K562 (cell line): Measurements from ENCODE around the gene NDUFB10. TPM values are rescaled to one million over a fixed set of nuclear protein-coding genes. Genes with fewer than 3 reads are reported as not detected.

Source experiments
- ATAC-seq: fragments of 200-7000 bp; cut with Tn5 transposase; 3 replicates; pipeline ENCODE4 v1.9.1; 2020; ENCODE audit warnings: moderate library complexity
- BruUV-seq: library from RNA; stranded (reverse); fragments of 400-500 nt; replicated peaks from 2 replicates; lab custom pipeline; 2021; lab: Mats Ljungman, UMichigan
- CTCF ChIA-PET: fragments of 300-600 bp; formaldehyde crosslinking; extraction: SDS; loops from one replicate; lab custom pipeline; 2021; ENCODE audit warnings: low intra/inter-chr PET ratio; lab: Yijun Ruan, JAX
- POLR2A ChIA-PET: fragments of 300-600, 350-650 bp; sonication (Branson Sonifier 250); formaldehyde crosslinking; extraction: SDS; loops from one replicate; lab custom pipeline; 2021; ENCODE audit warnings: antibody characterized with exemption, inconsistent platforms; lab: Yijun Ruan, JAX
- DNase-seq, 4 experiments: peaks; one replicate each; pipeline versions ENCODE4 v3.0.0 to v3.0.0-alpha.2; 2011 to 2018; ENCODE audit warnings: low spot score in 3 of 4, mixed read lengths in 3 of 4; ENCODE audit errors: extremely low read depth in 1 of 4
- FAIRE-seq: peaks from 2 replicates; lab custom pipeline; 2011; peaks lifted over from hg19 to GRCh38; lab: Jason Lieb, UNC
- H2AFZ ChIP-seq: 2 replicates; pipeline ENCODE4 v1.6.0; 2011; ENCODE audit warnings: low read depth, low read length, control low read depth, inconsistent platforms
- H3K27ac ChIP-seq: fragments of 200-600 bp; 3 replicates; pipeline ENCODE4 v1.8.0; 2011; ENCODE audit warnings: low read depth, mild to moderate bottlenecking, control low read depth, inconsistent platforms, low read length, moderate library complexity, mixed read lengths; ENCODE audit errors: extremely low read depth
- H3K27me3 ChIP-seq, 2 experiments: fragments of 300-600 bp in 1 of 2; 2 replicates in 1 of 2; 3 replicates in 1 of 2; pipeline versions ENCODE4 v1.6.0 to v1.8.0; 2011; ENCODE audit warnings: inconsistent platforms in 2 of 2, low read length in 2 of 2, mild to moderate bottlenecking in 1 of 2, mixed read lengths in 1 of 2, moderate library complexity in 1 of 2; ENCODE audit not compliant: control insufficient read depth in 2 of 2, insufficient read depth in 2 of 2
- H3K36me3 ChIP-seq: fragments of 300-600 bp; 3 replicates; pipeline ENCODE4 v1.8.0; 2011; ENCODE audit warnings: mild to moderate bottlenecking, low read length, inconsistent platforms; ENCODE audit not compliant: control insufficient read depth, insufficient read depth
- H3K4me1 ChIP-seq, 2 experiments: fragments of 200-600 bp in 1 of 2; replicated peaks in 1 of 2; 2 replicates in 1 of 2; 3 replicates in 1 of 2; pipeline versions ENCODE4 v1.5.1 to v1.8.0; 2011; ENCODE audit warnings: inconsistent platforms in 2 of 2, low read length in 2 of 2, mild to moderate bottlenecking in 1 of 2, mixed read lengths in 1 of 2, moderate library complexity in 1 of 2; ENCODE audit not compliant: control insufficient read depth in 2 of 2, insufficient read depth in 2 of 2
- H3K4me2 ChIP-seq: 2 replicates; pipeline ENCODE4 v1.6.1; 2011; ENCODE audit warnings: low read length, control low read depth, inconsistent platforms, mixed read lengths; ENCODE audit not compliant: insufficient read depth
- H3K4me3 ChIP-seq: fragments of 200-600 bp; sonication (generic), shearing (Covaris generic); 2 replicates; pipeline ENCODE4 v1.5.1; 2016; ENCODE audit warnings: control low read depth, inconsistent platforms
- H3K79me2 ChIP-seq: fragments of 200-600 bp; 3 replicates; pipeline ENCODE4 v1.8.0; 2011; ENCODE audit warnings: low read length, inconsistent platforms; ENCODE audit not compliant: control insufficient read depth, insufficient read depth
- H3K9ac ChIP-seq, 2 experiments: 2 replicates each; pipeline versions ENCODE4 v1.6.0 to v1.6.1; 2011; ENCODE audit warnings: low read depth in 2 of 2, low read length in 2 of 2, control low read depth in 1 of 2, inconsistent platforms in 1 of 2, mild to moderate bottlenecking in 1 of 2, mixed read lengths in 1 of 2; ENCODE audit not compliant: insufficient read depth in 1 of 2
- H3K9me1 ChIP-seq: one replicate; pipeline ENCODE4 v1.6.0; 2011; ENCODE audit warnings: inconsistent platforms, mild to moderate bottlenecking, low read length, moderate library complexity; ENCODE audit not compliant: control insufficient read depth, insufficient read depth
- H3K9me3 ChIP-seq: replicated peaks from 2 replicates; pipeline ENCODE4 v1.5.1; 2011; ENCODE audit warnings: low read depth, low read length, inconsistent platforms; ENCODE audit not compliant: control insufficient read depth, insufficient read depth
- H4K20me1 ChIP-seq: replicated peaks from 2 replicates; pipeline ENCODE4 v1.6.1; 2011; ENCODE audit warnings: low read length, inconsistent platforms, mixed read lengths; ENCODE audit not compliant: control insufficient read depth, insufficient read depth
- GABPA ChIP-seq: fragments of 200-800 bp; sonication (Bioruptor generic); conservative IDR thresholded peaks from 2 replicates; pipeline ENCODE4 v1.6.1; 2016; ENCODE audit warnings: low read depth, missing genetic modification characterization, missing compliant biosample characterization
- POLR2G ChIP-seq: fragments of 200-400 bp; formaldehyde crosslinking; IDR thresholded peaks from 2 replicates; pipeline ENCODE4 v1.6.1; 2017; ENCODE audit warnings: low read depth, mild to moderate bottlenecking, antibody characterized with exemption, low read length, moderate library complexity
- POLR3A ChIP-seq: IDR thresholded peaks from 2 replicates; pipeline ENCODE4 v1.6.1; 2011; ENCODE audit warnings: borderline replicate concordance, mild to moderate bottlenecking, moderate library complexity; ENCODE audit not compliant: insufficient read length, insufficient read depth; ENCODE audit errors: extremely low read depth
- RBFOX2 ChIP-seq: fragments of 200-400 bp; formaldehyde crosslinking; IDR thresholded peaks from 2 replicates; pipeline ENCODE4 v1.6.1; 2017; ENCODE audit warnings: low read depth, mild to moderate bottlenecking, low read length, moderate library complexity
- SMARCA4 ChIP-seq: fragments of 450-650 bp; IDR thresholded peaks from 2 replicates; pipeline ENCODE4 v1.6.1; 2016
- STAG1 ChIP-seq: sonication (generic); formaldehyde crosslinking; IDR thresholded peaks from 2 replicates; pipeline ENCODE4 v1.5.0; 2020; ENCODE audit warnings: missing genetic modification reagents, borderline replicate concordance
- ZBTB26 ChIP-seq: fragments of 450-650 bp; formaldehyde crosslinking; IDR thresholded peaks from 2 replicates; pipeline ENCODE4 v1.4.0; 2022; ENCODE audit warnings: missing genetic modification characterization
- ZNF253 ChIP-seq: fragments of 250-450 bp; sonication (Bioruptor Pico); conservative IDR thresholded peaks from 2 replicates; pipeline ENCODE4 v1.6.1; 2021; ENCODE audit warnings: mild to moderate bottlenecking
- WGBS: fragments of 100-300 bp; shearing (Covaris generic); methylation state at CpG from one replicate; pipeline ENCODE4 v1.1.6; 2016; ENCODE audit warnings: low coverage, mixed read lengths; ENCODE audit not compliant: insufficient coverage; ENCODE audit errors: missing lambda C conversion rate; 5-methylcytosine and 5-hydroxymethylcytosine counted together
- in situ Hi-C: fragments of 300-500 bp; cut with MboI; formaldehyde crosslinking; loops from 4 replicates; pipeline ENCODE4 v1.15.0; 2018; ENCODE audit warnings: inconsistent platforms, mixed read lengths
- intact Hi-C: fragments of 100-400 bp; cut with micrococcal nuclease; formaldehyde crosslinking; loops from 2 replicates; pipeline ENCODE4 v1.14.2; 2022
- polyA plus RNA-seq, 8 experiments: library from polyadenylated mRNA; depleted of rRNA in 4 of 8; stranded (reverse) in 5 of 8; unstranded in 3 of 8; fragments of >200 nt; fragmentation: Nextera tagmentation in 2 of 8; fragmentation: Illumina TruSeq in 1 of 8; extraction: Ambion mirVana in 2 of 8; extraction: Trizol in 1 of 8; gene quantifications; 2 replicates each; pipeline versions ENCODE4 v1.2.1 to v1.2.3, GENCODE V29; 2011 to 2014; ENCODE audit warnings: inconsistent platforms in 1 of 8, missing spikeins in 1 of 8
- total RNA-seq, 7 experiments: library from RNA; depleted of rRNA in 6 of 7; stranded (reverse); fragments of >200 nt in 6 of 7; fragmentation: Illumina TruSeq in 2 of 7; extraction: Trizol in 2 of 7; gene quantifications; 2 replicates each; pipeline versions ENCODE4 v1.2.1 to v1.2.3, GENCODE V29; 2011 to 2021; ENCODE audit warnings: low replicate concordance in 1 of 7

The NDUFB10 gene
- total and polyA plus RNA-seq, 9 of the 15 experiments (the other 6 are each of a cell fraction or from before 2014, with no cell fraction given), result 69.3 to 527 (median 161) TPM

DNA sequence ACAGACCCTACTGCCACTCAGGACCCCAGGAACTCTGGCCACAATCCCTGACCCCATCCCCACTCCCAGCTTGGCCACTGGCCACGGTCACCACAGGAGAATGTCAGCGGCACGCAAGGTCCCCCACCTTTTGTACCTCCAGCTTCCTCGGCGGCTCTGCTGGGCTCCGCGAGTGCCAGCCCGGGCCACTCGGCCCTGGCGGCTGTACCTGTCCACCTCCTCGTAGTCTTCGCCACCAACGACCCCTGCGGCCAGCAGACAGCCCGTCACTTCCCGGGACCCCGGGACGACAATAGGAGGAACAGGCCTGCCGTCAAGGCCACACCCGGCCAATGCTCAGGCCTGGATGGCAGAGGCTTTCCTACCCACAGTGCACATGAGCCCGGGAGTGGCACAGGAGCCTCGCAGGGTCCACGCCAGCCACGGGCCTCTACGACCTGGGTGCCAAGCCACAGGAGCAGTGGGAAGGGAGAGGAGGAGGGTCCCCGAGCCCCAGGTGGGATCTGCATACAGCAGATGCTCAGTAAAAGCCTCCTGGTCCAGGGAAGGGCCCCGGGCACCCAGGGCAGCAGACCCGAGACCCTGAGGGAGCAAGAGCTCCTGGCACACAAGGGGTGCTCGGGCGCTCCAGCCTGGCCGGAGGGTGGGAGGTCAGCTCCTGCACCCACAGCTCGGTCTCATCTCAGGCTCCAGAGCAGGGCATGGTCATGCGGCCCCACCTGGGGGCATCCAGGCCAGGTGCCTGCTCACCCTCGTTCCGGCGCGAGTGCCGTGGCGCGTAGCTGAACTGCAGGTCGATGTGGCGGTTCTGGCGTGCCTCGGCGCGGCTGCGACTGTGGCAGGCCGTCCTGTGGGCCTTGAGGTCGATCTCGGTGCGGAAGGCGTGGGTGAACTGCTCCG is 42.4 kb downstream of the NDUFB10 start:
- no TSS peak for BruUV-seq
- H2AFZ ChIP-seq, result no peak overlapping the region
- H3K9me3 ChIP-seq, result no peaks in the 10 kb centered on the region
- POLR2A ChIA-PET, result interaction anchor here (0.7 kb wide), 1 partner anchor 154 kb away, joined by 4 read pairs; the partner anchor contains the start of gene TRAF7
- no peak for TF ChIP-seq POLR3A
- no peak for TF ChIP-seq ZBTB26
- TF ChIP-seq ZNF253 (CRISPR knock-in tag), result no peak
- no peak for TF ChIP-seq GABPA
- no peak for TF ChIP-seq STAG1 (CRISPR knock-in tag)
- TF ChIP-seq POLR2G, result peak; percentile 54
- no peak for TF ChIP-seq SMARCA4
- peak; percentile 46 for TF ChIP-seq RBFOX2
- 97% methylated on average over 40 of the region's 53 CpGs for WGBS
- H3K36me3 ChIP-seq, result peaks cover 95% of the 10 kb centered on the region
- H3K4me1 ChIP-seq, result peaks cover 7 to 80% of the 10 kb centered on the region in 2 experiments
- FAIRE-seq, result no peak
- H3K27me3 ChIP-seq, result no peaks in the 10 kb centered on the region
- H3K4me3 ChIP-seq, result no peak overlapping the region
- H3K9me1 ChIP-seq, result peaks cover 9% of the 10 kb centered on the region
- CTCF ChIA-PET, result no interaction called here
- DNase-seq, result no peak
- peaks cover 23% of the 10 kb centered on the region for H4K20me1 ChIP-seq
- intact Hi-C loops, result no loop called here
- H3K27ac ChIP-seq, result no peak overlapping the region
- H3K4me2 ChIP-seq, result no peak overlapping the region
- no peak for ATAC-seq
- peaks cover 45% of the 10 kb centered on the region for H3K79me2 ChIP-seq
- in situ Hi-C loops, result no loop called here
- H3K9ac ChIP-seq, result peak overlapping the region in 1 of 2 experiments; percentile 43; a peak in 1 of 4 replicates
